Measurements from ENCODE around the gene TICAM2. TPM values are rescaled to one million over a fixed set of nuclear protein-coding genes. Genes with fewer than 3 reads are reported as not detected.

TICAM2 gene
- total and polyA plus RNA-seq, 2 experiments from 2014 or later: 2.1 to 2.5 TPM

DNA sequence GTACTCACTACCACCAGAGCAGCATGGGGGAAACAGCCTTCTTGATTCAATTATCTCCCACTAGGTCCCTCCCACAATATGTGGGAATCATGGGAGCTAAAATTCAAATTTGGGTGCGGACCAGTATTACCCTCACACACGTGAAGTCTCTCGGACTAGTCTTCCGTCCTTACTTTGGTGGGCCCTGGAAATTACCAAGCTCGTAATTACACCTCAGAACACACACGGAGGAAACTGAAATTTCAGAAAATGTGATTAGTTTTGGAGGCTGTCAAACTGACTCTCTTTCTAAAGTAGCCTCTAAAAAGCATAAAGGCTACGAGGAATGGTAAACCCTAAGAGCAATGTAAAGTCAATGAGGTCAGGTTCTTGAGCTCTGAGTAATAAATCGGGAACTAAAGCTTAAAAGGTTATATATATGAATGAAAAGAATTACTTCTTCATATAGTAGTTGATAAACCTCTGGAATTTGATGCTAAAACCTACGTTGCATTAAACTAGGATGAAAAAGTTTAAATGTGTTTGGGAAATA, 56.9 kb downstream of the TICAM2 start:
- no peaks in the 10 kb centered on the region for H3K36me3 ChIP-seq (replicated peaks; ENCODE audit: insufficient read depth, low read depth)
- H4K20me1 ChIP-seq (ENCODE audit: insufficient read depth, poor library complexity, severe bottlenecking): peaks cover 29% of the 10 kb centered on the region
- 95% methylated on average over 9 of the region's 9 CpGs for WGBS (ENCODE audit: low lambda C conversion rate, missing lambda C conversion rate)
- TF ChIP-seq EZH2phosphoT487 (IDR thresholded peaks at IDR 0.05; ENCODE audit: low read depth, severe bottlenecking, unreplicated experiment): no peak
- TF ChIP-seq EZH2 (IDR thresholded peaks at IDR 0.05; ENCODE audit: borderline replicate concordance): no peak
- TF ChIP-seq CTCF (IDR thresholded peaks at IDR 0.05; ENCODE audit: poor library complexity): no peak
- H3K4me3 ChIP-seq: no peak overlapping the region
- H3K79me2 ChIP-seq: peaks cover 37% of the 10 kb centered on the region
- H3K9me2 ChIP-seq (replicated peaks; ENCODE audit: insufficient read depth): no peaks in the 10 kb centered on the region
- DNase-seq (ENCODE audit: low spot score): no peak
- peak overlapping the region; percentile 80 for H3K27ac ChIP-seq
- peak overlapping the region; percentile 68 for H3K4me2 ChIP-seq
- peak overlapping the region; percentile 75 for H2AFZ ChIP-seq
- H3K27me3 ChIP-seq: no peaks in the 10 kb centered on the region
- no peaks in the 10 kb centered on the region for H3K9me3 ChIP-seq (ENCODE audit: low read depth)
- no peaks in the 10 kb centered on the region for H3K4me1 ChIP-seq (ENCODE audit: insufficient read depth)

DNA sequence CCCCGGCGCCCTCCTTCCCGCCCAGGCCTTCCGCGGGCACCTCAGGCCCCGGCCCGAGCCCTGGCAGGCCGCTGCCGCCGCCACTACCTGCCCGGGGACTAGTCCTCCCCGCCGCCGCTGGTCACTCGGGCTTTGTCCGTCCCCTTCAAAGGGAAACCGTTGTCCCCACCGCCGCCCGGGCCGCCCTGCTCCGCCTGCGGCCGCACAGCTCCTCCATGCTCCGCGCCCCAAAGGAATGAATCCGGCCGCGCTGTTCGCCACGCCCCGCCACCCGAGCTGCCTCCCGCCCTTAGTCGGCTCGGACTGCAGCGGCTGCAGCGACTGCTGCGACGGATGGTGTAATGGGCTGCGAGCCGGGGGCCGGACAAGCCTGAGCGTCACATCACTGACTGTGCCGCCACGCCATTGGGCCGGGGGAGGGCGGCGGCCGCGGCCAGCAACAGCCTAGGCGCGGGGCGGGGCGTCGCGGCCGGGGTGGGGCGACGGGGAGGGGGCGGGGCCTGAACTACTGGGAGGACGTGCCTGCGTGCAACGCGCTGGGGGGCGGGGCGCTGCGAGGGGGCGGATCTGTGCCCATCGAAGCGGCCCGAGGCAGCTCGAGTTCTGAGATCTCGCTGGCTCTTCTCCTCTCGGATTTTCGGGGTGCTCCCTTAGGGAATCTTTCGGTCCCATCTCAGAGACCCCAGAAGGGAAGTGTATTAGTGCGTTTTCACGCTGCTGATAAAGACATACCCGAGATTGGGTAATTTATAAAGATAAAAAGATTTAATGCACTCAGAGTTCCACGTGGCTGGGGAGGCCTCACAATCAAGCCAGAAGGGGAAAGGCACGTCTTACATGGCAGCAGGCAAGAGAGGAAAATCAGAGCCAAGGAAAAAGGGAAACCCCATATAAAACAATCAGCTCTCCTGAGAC, 57.6 kb downstream of the TICAM2 start, which contains the start of gene FEM1C:
FEM1C (minus strand) TSS at position 340 of the 915 bp plus-strand sequence. CDS start 1,282 bp downstream, outside the sequence.
- Histone ChIP-seq H3K79me2 (peaks cover 45% of the 10 kb centered on the region), H3K27ac (peak within 1 kb of the TSS; percentile 98), H3K9me2 (replicated peaks; ENCODE audit: insufficient read depth) (no peaks in the 10 kb centered on the region), H3K4me3 (peak within 1 kb of the TSS; percentile 95), H4K20me1 (ENCODE audit: insufficient read depth, poor library complexity, severe bottlenecking) (peaks cover 37% of the 10 kb centered on the region), H3K4me1 (ENCODE audit: insufficient read depth) (no peaks in the 10 kb centered on the region), H2AFZ (peak within 1 kb of the TSS; percentile 75), H3K9me3 (ENCODE audit: low read depth) (no peaks in the 10 kb centered on the region), H3K36me3 (replicated peaks; ENCODE audit: insufficient read depth, low read depth) (no peaks in the 10 kb centered on the region), H3K4me2 (peak within 1 kb of the TSS; percentile 78), H3K27me3 (no peaks in the 10 kb centered on the region)
- no peak for TF ChIP-seq CTCF (IDR thresholded peaks at IDR 0.05; ENCODE audit: poor library complexity)
- TF ChIP-seq EZH2 (IDR thresholded peaks at IDR 0.05; ENCODE audit: borderline replicate concordance): no peak
- no peak for TF ChIP-seq EZH2phosphoT487 (IDR thresholded peaks at IDR 0.05; ENCODE audit: low read depth, severe bottlenecking, unreplicated experiment)
- WGBS (ENCODE audit: low lambda C conversion rate, missing lambda C conversion rate): 1% methylated on average over 55 of the region's 82 CpGs
- DNase-seq (ENCODE audit: low spot score): peak; percentile 99

DNA sequence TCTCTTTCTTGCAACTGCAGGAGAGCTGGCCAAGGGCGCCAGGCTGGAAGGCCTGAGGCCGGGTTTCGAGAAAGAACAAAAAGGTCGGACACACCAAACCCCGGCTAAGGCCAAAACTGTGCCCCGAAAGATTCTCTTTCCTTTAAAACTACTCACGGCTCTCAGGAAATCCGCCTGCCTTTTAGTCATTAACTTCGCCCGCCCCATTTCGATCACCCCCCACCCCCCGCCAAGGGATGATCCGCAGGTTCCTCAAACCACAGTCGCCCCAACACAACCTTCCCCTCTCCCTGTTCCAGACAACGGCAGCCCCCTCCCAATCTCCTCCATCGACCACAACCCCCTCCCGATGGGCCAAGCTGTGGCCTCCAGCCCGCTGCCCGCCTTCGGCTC, 58.2 kb downstream of the TICAM2 start:
- peak; percentile 54 for DNase-seq (ENCODE audit: low spot score)
- Histone ChIP-seq H3K4me3 (peak overlapping the region; percentile 95), H3K9me3 (ENCODE audit: low read depth) (no peaks in the 10 kb centered on the region), H3K27ac (peak overlapping the region; percentile 98), H3K27me3 (no peaks in the 10 kb centered on the region), H3K9me2 (replicated peaks; ENCODE audit: insufficient read depth) (no peaks in the 10 kb centered on the region), H2AFZ (peak overlapping the region; percentile 29), H3K4me1 (ENCODE audit: insufficient read depth) (no peaks in the 10 kb centered on the region), H3K36me3 (replicated peaks; ENCODE audit: insufficient read depth, low read depth) (no peaks in the 10 kb centered on the region), H4K20me1 (ENCODE audit: insufficient read depth, poor library complexity, severe bottlenecking) (peaks cover 43% of the 10 kb centered on the region), H3K4me2 (peak overlapping the region; percentile 78), H3K79me2 (peaks cover 51% of the 10 kb centered on the region)
- TF ChIP-seq CTCF (IDR thresholded peaks at IDR 0.05; ENCODE audit: poor library complexity) (no peak), EZH2phosphoT487 (IDR thresholded peaks at IDR 0.05; ENCODE audit: low read depth, severe bottlenecking, unreplicated experiment) (no peak), EZH2 (IDR thresholded peaks at IDR 0.05; ENCODE audit: borderline replicate concordance) (no peak)
- 1% methylated on average over 12 of the region's 20 CpGs for WGBS (ENCODE audit: low lambda C conversion rate, missing lambda C conversion rate)

Measured in hepatocyte (in vitro differentiated cells).